ENCODE measurements around the gene CACNA1G. TPM values are rescaled to one million over a fixed set of nuclear protein-coding genes. Genes with fewer than 3 reads are reported as not detected.

CACNA1G gene
- total RNA-seq, 1 donor from 2014 or later = 1.6 TPM

GRCh38 chr17:50613007-50613992 lies 52.8 kb downstream of the CACNA1G start:
- peak; percentile 37 for DNase-seq (ENCODE audit: low spot score)
- no peak overlapping the region for H3K27ac Mint-ChIP-seq

GRCh38 chr17:50614471-50615051 lies 54.0 kb downstream of the CACNA1G start:
- Mint-ChIP-seq H3K4me1 (peaks cover 27% of the 10 kb centered on the region), H3K4me3 (peak overlapping the region; percentile 15), H3K36me3 (no peaks in the 10 kb centered on the region), H3K27me3 (ENCODE audit: insufficient read depth, low read depth) (peaks cover 7% of the 10 kb centered on the region), H3K27ac (peak overlapping the region; percentile 80), H3K9me3 (no peaks in the 10 kb centered on the region)
- TF ChIP-seq EZH2 (IDR thresholded peaks at IDR 0.05) = no peak
- TF ChIP-seq CTCF (IDR thresholded peaks at IDR 0.05) = no peak
- TF ChIP-seq EZH2phosphoT487 (IDR thresholded peaks at IDR 0.05) = no peak
- no peak for DNase-seq (ENCODE audit: low spot score)
- no peaks in the 10 kb centered on the region for H4K20me1 ChIP-seq (ENCODE audit: low read depth)
- H2AFZ ChIP-seq (replicated peaks) = no peak overlapping the region
- H3K79me2 ChIP-seq (ENCODE audit: low read depth) = no peaks in the 10 kb centered on the region
- no peaks in the 10 kb centered on the region for H3K36me3 ChIP-seq
- no peak overlapping the region for H3K27ac ChIP-seq
- H3K4me3 ChIP-seq = no peak overlapping the region
- H3K9me3 ChIP-seq (ENCODE audit: low read depth) = no peaks in the 10 kb centered on the region
- no peaks in the 10 kb centered on the region for H3F3A ChIP-seq (ENCODE audit: low read depth)
- H3K27me3 ChIP-seq = no peaks in the 10 kb centered on the region
- no peak overlapping the region for H3K9ac ChIP-seq
- H3K4me1 ChIP-seq = peaks cover 13% of the 10 kb centered on the region
- H3K4me2 ChIP-seq = no peak overlapping the region

More at GRCh38 chr17:50613007-50613992, 52.8 kb downstream of the CACNA1G start:
- no peak overlapping the region for H3K9ac ChIP-seq
- H3K9me3 ChIP-seq (ENCODE audit: low read depth) = no peaks in the 10 kb centered on the region
- H3K36me3 ChIP-seq = no peaks in the 10 kb centered on the region
- H3K4me3 ChIP-seq = no peak overlapping the region
- Mint-ChIP-seq H3K27me3 (ENCODE audit: insufficient read depth, low read depth) (peaks cover 7% of the 10 kb centered on the region), H3K4me3 (no peak overlapping the region), H3K4me1 (peaks cover 30% of the 10 kb centered on the region), H3K9me3 (no peaks in the 10 kb centered on the region), H3K36me3 (no peaks in the 10 kb centered on the region)
- H3K27me3 ChIP-seq = no peaks in the 10 kb centered on the region
- TF ChIP-seq CTCF (IDR thresholded peaks at IDR 0.05) (peak; percentile 23), EZH2 (IDR thresholded peaks at IDR 0.05) (no peak)
- H2AFZ ChIP-seq (replicated peaks) = no peak overlapping the region
- no peaks in the 10 kb centered on the region for H4K20me1 ChIP-seq (ENCODE audit: low read depth)
- H3K4me2 ChIP-seq = no peak overlapping the region
- no peaks in the 10 kb centered on the region for H3K79me2 ChIP-seq (ENCODE audit: low read depth)
- no peak overlapping the region for H3K27ac ChIP-seq
- no peaks in the 10 kb centered on the region for H3F3A ChIP-seq (ENCODE audit: low read depth)
- peaks cover 20% of the 10 kb centered on the region for H3K4me1 ChIP-seq

- H3K79me2 ChIP-seq (ENCODE audit: low read depth) = no peaks in the 10 kb centered on the region
- H3K27ac ChIP-seq = no peak overlapping the region
- H3K36me3 ChIP-seq = no peaks in the 10 kb centered on the region
- Mint-ChIP-seq H3K9me3 (no peaks in the 10 kb centered on the region), H3K36me3 (no peaks in the 10 kb centered on the region), H3K4me3 (no peak overlapping the region), H3K4me1 (peaks cover 26% of the 10 kb centered on the region), H3K27me3 (ENCODE audit: insufficient read depth, low read depth) (peaks cover 9% of the 10 kb centered on the region), H3K27ac (no peak overlapping the region)
- no peak overlapping the region for H3K9ac ChIP-seq
- TF ChIP-seq EZH2phosphoT487 (IDR thresholded peaks at IDR 0.05) (no peak), CTCF (IDR thresholded peaks at IDR 0.05) (no peak), EZH2 (IDR thresholded peaks at IDR 0.05) (no peak)
- H3K27me3 ChIP-seq = no peaks in the 10 kb centered on the region
- H3K4me3 ChIP-seq = no peak overlapping the region
- no peak for DNase-seq (ENCODE audit: low spot score)
- H3K4me1 ChIP-seq = peaks cover 17% of the 10 kb centered on the region
- no peaks in the 10 kb centered on the region for H3K9me3 ChIP-seq (ENCODE audit: low read depth)
- no peaks in the 10 kb centered on the region for H4K20me1 ChIP-seq (ENCODE audit: low read depth)
- H2AFZ ChIP-seq (replicated peaks) = no peak overlapping the region
- H3K4me2 ChIP-seq = no peak overlapping the region
- peaks cover 5% of the 10 kb centered on the region for H3F3A ChIP-seq (ENCODE audit: low read depth)
Observed at GRCh38 chr17:50615828-50616227, 55.3 kb downstream of the CACNA1G start.
